ENCODE measurements around the gene POLD4.

DNA sequence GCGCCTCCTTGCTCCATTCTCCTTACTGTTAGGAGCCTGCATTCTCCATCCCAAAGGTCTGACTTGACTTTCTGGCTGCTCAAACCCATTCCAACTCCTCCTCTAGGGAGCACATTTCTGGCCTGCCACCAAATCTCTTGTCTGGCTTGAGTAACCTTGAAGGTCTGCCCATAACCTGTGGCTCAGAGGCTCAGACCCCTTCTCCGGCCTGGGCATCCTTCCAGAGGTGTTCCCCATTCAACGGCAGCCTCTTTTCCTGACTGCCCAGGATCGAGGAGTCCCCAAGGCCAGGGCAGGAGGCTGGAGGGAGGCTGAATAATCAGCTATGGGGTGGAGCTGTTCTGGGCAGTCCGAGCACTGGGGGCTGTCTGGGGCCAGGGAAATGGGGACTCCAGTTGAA lies 40.6 kb upstream of the POLD4 start:
- TF ChIP-seq, protein P1, sequence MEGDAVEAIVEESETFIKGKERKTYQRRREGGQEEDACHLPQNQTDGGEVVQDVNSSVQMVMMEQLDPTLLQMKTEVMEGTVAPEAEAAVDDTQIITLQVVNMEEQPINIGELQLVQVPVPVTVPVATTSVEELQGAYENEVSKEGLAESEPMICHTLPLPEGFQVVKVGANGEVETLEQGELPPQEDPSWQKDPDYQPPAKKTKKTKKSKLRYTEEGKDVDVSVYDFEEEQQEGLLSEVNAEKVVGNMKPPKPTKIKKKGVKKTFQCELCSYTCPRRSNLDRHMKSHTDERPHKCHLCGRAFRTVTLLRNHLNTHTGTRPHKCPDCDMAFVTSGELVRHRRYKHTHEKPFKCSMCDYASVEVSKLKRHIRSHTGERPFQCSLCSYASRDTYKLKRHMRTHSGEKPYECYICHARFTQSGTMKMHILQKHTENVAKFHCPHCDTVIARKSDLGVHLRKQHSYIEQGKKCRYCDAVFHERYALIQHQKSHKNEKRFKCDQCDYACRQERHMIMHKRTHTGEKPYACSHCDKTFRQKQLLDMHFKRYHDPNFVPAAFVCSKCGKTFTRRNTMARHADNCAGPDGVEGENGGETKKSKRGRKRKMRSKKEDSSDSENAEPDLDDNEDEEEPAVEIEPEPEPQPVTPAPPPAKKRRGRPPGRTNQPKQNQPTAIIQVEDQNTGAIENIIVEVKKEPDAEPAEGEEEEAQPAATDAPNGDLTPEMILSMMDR (IDR thresholded peaks at IDR 0.05), result no peak
- TF ChIP-seq EP300 (IDR thresholded peaks at IDR 0.05), result no peak

Data from suprapubic skin (tissue), 3 donors.